IPS-18c (cell line): ENCODE measurements around the gene ZNF774.
"Not testable (repeated sequence)": the region's sequence is repeated elsewhere in the genome, so short reads cannot be mapped to it uniquely, and the experiment has no call there.

Experiments
- H3K4me3 ChIP-seq: 2 replicates; pipeline ENCODE4 v1.7.0; 2013; ENCODE audit warnings: low read depth, mild to moderate bottlenecking, low read length, moderate library complexity; ENCODE audit not compliant: insufficient read depth
- H3K9me3 ChIP-seq: one replicate; pipeline ENCODE4 v1.6.1; 2013; ENCODE audit warnings: mild to moderate bottlenecking, low read length, moderate library complexity; ENCODE audit not compliant: control insufficient read depth, insufficient read depth

The ZNF774 gene

DNA sequence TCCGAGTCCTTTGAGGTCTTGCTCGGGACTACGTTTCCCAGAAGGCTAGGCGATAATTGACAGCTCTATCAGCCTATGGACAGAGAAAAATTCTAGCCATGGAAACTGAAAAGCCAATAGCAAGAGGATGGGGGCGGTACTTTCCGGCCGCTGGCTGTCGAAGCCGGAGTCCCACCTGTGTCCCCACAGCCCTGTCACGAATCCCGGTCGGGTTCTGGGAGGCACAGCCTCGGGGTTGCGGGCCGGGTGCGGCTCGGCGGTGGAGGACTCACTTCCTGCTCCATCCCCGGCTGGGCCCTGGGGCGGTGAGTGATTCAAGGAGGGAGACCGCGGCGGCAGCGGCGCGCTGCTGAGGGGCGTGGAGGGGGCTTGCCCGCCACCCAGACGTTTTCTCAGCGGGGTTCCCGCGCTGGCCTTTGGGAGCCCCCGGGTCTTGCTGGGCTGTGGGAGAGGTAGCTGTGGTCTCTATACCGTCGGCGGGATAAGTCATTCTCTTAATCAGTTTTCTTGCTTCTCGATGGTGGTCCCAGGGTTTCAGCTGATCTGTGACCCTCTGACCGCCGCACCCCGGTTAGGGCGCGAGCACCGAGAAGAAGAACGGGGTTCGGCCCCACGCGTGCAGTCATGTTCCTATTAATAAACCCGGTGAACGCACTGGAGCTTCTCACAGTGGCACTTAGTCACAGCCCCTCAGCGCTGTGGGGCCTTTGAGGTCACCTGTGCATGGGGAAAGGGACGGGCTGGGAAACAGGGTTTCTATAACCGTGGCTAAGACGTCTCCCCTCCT, at the start of gene ZNF774:
ZNF774 (plus strand) TSS at position 178 of the 787 bp plus-strand sequence. CDS start 2,377 bp downstream, outside the sequence.
- peak within 1 kb of the TSS; percentile 89 for H3K4me3 ChIP-seq
- H3K9me3 ChIP-seq, result no peaks in the 10 kb centered on the region

DNA sequence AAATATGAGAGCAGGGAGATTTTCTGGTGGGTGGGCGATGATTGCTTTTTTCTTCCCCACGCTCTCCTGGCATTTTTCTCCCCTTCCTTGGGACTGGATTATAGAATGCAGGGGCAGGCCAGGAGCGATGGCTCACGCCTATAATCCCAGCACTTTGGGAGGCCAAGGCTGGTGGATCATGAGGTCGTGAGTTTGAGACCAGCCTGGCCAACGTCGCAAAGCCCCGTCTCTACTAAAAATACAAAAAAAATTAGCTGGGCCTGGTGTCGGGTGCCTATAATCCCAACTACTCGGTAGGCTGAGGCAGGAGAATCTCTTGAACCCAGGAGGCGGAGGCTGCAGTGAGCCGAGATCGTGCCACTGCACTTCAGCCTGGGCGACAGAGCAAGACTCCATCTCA, 46.7 kb upstream of the ZNF774 start:
- H3K9me3 ChIP-seq, H3K4me3 ChIP-seq: not testable (repeated sequence)

DNA sequence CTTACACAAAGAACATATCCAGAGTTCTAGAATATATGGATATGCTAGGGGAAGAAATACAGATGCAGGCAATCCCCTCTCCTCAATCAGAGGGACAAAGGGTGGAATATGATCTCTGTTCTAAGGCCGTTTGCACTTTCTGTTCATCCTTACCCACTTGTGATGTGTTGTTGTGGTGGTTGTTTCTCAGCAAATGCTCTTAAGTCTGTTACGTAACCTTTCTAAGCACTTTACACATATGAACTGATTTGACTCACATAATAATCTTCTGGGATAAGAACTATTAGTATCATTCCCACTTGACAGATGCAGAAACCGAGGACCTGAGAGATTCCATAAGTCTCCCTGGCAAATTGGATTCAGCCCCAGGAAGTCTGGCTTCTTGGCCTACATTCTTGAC, 46.2 kb upstream of the ZNF774 start:
- no peak overlapping the region for H3K4me3 ChIP-seq
- H3K9me3 ChIP-seq, result no peaks in the 10 kb centered on the region

DNA sequence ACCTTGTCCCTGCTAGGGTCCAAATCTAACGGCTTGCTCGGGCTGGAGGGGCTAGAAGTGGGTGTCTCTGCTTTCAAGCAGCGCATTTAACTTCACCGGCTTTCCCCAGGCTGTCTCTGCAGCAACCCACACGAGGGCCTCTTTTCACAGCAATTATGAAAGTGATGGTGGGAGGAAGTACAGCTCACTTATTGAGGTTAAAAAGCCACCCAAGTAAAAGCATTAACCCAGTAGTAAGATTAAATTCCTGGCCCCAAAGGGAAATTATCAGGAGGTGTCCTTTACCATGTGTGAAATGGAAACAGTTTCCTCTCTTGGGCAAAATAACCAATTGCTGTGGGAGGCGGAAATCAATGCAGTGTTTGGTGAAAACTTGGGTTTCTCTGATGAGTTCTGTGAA, 45.5 kb upstream of the ZNF774 start:
- H3K9me3 ChIP-seq, result no peaks in the 10 kb centered on the region
- H3K4me3 ChIP-seq, result no peak overlapping the region

DNA sequence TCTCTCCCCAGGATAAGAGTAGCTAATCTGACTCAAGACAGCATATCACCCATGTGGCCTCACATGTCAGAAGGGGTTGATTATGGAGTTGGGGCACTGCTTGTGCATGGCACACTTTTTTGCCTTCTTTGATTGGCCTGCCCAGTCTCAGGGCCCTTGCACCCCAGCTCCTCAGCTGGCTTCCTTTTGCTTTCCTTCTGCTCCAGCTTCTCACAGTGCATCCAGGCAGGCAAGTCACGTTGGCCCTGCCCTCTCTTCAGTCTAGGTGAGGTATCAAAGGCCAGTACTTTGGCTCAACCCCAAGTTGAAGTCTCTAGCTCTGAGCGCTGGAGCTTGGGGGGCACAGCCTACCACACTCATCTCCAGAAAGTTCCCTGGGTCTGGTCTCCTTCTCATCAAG, 44.4 kb upstream of the ZNF774 start:
- H3K9me3 ChIP-seq, result no peaks in the 10 kb centered on the region
- H3K4me3 ChIP-seq, result no peak overlapping the region

DNA sequence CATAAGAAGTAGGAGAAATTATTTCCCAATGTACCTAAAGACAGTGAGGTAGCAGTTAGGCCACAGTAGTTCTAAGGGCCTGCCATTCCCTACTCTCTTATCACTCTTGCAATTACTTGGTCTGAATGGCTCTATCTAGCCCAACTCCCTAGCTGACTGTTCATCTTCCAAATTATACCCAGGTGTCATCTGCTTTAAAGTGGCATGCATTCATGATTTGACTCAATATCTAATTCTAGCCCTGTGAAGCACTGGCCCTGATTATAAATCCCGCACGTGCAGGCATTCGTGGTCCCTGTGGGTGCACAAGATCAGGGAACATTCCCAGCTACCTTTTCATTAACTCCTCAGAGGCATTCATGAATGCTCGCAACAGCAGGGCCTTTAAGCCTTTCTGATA, 43.1 kb upstream of the ZNF774 start:
- Histone ChIP-seq H3K4me3 (no peak overlapping the region), H3K9me3 (no peaks in the 10 kb centered on the region)

DNA sequence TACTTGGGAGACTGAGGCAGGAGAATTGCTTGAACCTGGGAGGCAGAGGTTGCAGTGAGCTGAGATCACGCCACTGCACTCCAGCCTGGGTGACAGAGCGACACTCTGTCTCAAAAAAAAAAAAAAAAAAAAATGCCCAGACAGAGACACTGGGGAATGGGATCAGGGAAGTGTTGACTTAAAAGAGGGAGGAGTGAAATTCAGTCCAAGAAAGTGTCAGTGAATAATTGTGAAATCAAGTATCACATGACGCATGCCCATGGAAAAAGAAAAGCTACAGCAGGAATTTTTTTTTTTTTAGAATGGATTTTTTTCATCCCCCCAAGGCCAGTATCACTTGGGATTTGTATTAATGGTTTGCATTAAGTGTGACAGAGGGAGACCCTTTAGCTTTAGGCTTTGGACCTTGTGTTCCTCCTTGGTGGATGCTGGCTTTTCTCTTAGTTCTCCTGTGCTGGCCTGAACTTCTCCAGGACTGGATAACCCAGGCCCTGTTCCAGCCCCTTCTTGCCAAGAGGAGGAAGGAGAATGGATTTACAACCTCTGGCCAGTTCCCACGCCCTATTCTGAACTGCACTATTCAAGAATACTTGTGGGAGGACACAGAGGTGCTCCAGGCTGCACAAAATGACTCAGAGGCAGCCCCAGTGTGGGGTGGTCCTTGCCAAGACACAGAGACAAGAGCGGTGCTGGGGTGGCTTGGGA, 36.7 kb upstream of the ZNF774 start:
- no peak overlapping the region for H3K4me3 ChIP-seq
- no peaks in the 10 kb centered on the region for H3K9me3 ChIP-seq

DNA sequence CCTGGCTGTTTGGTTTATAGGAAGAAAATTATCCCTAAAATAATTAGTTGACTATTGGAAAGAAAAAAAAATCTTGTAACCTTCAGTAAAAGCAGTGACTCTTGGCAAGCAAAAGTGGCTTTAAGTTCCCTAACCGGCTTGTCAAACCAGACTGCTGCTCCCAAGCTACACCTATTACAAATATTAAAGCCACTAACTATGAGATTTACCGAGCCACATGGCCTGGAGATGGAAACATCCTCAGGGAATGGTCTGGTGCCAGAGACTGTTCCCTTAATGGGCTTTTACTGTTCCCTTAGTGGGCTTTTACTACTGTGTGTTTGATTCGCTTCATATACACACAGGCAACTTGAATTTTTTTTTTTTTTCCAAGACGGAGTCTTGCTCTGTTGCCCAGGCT, 35.9 kb upstream of the ZNF774 start:
- H3K4me3 ChIP-seq, result no peak overlapping the region
- H3K9me3 ChIP-seq, result no peaks in the 10 kb centered on the region

DNA sequence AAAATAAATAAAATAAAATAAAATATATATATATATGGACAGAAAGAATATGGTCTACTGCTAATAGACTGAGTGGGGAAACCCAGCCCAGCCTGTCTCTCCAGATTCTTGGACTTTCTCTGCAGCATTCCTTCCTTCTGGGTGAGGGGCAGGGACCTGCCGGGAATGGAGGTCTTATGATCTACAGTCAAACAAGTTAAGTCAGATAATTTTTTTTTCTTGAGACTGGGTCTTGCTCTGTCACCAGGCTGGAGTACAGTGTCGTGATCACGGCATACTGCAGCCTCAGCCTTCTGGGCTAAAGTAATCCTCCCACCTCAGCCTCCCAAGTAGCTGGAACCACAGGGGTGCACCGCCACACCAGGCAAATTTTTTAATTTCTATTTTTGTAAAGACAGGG, 33.5 kb upstream of the ZNF774 start:
- Histone ChIP-seq H3K4me3 (no peak overlapping the region), H3K9me3 (no peaks in the 10 kb centered on the region)

DNA sequence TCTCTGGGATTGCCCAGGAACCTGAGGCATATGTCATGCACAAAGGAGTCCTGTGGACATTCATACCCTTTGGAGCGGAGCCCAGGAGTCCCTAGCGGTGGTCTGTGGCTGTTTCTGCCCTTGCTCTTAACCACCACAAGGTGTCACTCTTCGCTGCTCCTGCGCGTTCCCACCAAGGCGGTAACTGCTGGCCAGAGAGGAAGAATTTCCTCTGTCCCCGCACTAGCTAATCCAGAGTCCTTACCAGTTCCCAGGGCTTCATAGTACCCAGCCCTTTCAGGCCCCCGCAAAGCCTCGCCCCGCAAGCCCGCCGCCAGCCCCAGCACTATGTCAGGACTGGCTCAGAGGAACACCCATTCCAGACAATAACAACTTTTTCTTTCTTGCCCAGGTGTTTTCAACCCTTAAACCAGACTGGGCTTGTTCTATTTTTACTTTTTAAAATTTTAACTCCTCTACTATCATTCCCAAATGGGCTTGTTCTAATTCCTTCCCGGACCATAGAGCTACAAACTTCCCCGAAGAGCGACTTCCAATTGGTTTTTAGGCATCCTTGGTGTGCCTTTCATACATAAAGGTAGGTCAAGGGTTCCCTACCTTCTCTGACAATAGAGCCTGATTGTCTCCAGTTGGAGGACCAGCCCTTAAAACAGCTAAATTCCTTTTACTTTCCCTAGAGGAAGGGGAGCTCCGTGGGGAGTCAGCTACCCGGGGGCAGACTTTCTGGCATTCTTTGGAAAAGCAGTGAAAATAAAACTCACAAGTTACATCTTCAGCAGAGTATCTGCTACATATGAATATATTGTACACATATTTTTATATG, 31.8 kb upstream of the ZNF774 start:
- peak overlapping the region; percentile 2; the same call in 1 of the 2 replicates for H3K4me3 ChIP-seq
- H3K9me3 ChIP-seq, result no peaks in the 10 kb centered on the region

DNA sequence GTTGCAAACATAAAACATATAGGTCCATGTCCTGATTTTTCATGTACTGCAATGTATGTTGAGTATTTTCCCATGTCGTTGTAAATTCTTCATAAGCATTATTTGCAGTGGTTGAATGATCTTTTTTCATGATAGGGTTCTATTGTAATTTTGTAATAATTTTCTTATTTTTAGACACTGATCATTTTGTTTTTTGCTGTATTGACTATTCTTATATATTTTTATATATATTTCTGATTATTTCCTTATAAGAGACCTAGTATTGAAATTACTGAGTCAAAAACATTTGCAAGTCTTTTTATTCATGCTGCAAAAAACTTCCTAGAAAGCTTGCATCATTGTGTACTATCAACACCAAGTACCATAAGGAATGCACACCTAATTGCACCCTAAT, 31.2 kb upstream of the ZNF774 start:
- H3K4me3 ChIP-seq, result no peak overlapping the region
- no peaks in the 10 kb centered on the region for H3K9me3 ChIP-seq

DNA sequence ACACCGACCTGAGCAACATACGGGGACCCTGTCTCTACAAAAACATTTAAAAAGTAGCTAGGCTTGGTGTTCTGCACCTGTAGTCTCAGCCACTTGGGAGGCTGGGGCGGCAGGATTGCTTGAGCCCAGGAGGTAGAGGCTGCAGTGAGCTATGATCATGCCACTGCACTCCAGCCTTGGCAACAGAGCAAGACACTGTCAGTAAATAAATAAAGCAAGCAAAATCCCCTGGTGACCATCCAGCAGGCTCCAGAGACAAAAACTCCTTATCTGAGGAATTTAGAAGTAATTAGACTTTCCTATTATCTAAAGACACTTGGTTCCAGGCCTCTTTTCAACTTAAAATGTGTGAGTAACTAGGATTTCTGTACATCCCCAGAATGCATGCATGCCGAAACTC, 29.5 kb upstream of the ZNF774 start:
- no peak overlapping the region for H3K4me3 ChIP-seq
- H3K9me3 ChIP-seq, result no peaks in the 10 kb centered on the region

DNA sequence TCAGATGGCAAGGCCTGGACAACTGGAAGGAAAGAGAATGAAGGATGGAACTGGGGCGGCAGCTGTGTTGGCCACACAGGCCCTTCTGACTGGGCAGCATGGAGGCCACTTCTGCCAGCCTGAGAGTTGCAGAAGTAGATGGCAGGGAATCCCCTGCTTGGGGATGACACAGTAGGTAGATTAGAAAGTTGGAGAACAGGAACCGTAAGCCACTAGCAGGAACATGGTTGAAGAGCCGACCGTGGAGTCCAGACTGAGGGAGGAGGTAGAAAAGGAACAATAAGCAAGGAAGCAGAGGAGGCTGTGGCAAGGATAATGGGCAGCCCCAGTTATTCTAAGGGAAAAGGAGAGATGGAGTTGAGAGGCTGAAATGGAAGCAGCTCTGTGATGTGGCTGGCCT, 26.4 kb upstream of the ZNF774 start:
- Histone ChIP-seq H3K4me3 (no peak overlapping the region), H3K9me3 (no peaks in the 10 kb centered on the region)

DNA sequence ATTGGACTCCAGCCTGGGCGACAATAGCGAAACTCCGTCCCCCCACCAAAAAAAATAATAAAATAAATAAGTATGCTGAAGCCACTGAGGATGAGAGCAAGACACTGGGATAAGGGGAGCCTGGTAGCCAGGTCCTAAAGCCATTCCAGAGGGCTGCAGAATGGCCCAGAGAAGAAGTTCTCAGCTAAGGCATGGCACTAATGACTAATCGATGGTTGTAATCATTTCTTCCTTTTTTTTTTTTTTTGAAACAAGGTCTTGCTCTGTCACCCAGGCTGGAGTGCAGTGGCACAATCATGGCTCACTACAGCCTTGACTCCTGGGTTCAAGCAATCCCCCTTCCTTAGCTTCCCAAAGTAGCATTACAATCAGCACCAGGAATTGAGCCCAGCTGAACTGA, 25.6 kb upstream of the ZNF774 start:
- no peak overlapping the region for H3K4me3 ChIP-seq
- no peaks in the 10 kb centered on the region for H3K9me3 ChIP-seq

DNA sequence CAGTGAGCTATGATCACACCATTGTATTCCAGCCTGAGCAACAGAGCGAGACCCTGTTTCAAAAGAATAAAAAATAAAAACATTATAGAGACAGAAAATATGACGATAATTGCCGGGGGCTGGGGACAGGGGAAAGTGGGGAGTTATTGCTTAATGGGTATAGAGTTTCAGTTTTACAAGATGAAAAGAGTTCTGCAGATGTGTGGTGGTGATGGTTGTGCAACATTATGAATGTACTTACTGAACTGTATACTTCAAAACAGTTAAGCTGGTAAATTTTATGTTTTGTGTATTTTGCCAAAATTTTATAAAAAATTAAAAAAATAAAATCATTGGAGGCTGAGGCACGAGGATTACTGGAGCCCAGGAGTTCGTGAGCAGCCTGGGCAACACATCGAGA, 24.8 kb upstream of the ZNF774 start:
- Histone ChIP-seq H3K4me3 (no peak overlapping the region), H3K9me3 (no peaks in the 10 kb centered on the region)

DNA sequence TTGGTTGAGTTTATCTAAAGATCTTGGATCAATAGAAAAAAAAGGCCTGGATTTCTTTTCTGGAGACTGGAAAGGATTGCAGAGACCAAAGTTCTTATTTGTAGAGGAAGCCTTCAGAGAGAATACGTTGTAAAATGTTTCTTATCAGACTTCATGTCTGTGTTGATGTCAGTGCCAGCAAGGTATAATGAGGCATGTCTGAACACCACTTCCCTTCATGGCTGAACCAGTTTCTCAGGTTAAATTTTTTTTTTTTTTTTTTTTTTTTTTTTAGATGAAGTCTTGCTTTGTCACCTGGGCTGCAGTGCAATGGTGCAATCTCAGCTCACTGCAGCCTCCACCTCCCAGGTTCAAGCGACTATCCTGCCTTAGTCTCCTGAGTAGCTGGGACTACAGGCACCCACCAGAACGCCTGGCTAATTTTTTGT, 17.8 kb upstream of the ZNF774 start:
- no peaks in the 10 kb centered on the region for H3K9me3 ChIP-seq

DNA sequence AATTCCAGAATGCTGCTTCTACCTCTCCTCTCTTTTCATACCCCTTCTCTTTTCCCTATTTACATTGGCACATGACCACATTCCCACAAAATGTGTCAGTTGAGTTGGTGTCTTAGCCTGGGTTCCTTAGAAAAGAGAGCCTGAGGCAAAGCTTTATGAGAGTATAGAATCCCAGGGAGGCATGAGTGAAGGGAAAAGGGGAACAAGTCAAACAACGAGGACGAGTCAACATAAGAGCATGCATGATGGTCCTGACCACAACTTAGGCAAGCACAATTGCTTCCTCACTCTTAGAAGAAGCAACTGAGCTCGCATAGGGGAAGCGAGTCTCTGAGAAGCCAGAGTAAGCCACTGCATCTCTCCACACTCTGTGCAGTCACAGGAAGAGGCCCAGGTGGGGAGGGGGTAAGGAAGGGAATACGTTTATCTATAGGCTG, 15.4 kb upstream of the ZNF774 start:
- Histone ChIP-seq H3K4me3 (no peak overlapping the region), H3K9me3 (no peaks in the 10 kb centered on the region)

More for the DNA sequence above, 17.8 kb upstream of the ZNF774 start:
- no peak overlapping the region for H3K4me3 ChIP-seq

DNA sequence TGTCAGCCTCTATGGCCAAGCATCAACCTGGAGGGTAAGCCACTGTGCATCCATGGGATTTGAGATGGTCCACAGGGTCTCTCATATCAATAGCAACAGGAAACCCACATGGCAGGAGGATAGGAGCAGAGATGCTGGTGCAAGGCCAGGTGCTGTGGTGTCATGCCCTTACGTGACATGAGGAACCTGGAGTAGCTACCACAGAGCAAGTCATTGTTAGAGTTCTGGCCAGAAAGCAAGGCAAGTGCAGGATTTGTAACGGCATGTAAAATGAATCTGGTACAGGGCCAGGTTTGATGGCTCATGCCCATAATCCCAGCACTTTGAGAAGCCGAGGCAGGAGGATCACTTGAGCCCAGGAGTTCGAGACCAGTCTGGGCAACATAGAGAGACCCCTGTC, 14.8 kb upstream of the ZNF774 start:
- H3K4me3 ChIP-seq, result no peak overlapping the region
- H3K9me3 ChIP-seq, result no peaks in the 10 kb centered on the region
